Mesothelial cell of epicardium (in vitro differentiated cells): ENCODE data around the gene EMC8. TPM values are rescaled to one million over a fixed set of nuclear protein-coding genes. Genes with fewer than 3 reads are reported as not detected.
A peak's percentile ranks its signal among the peaks of the same experiment; 100 is the strongest.
"Not testable (repeated sequence)": the region's sequence is repeated elsewhere in the genome, so short reads cannot be mapped to it uniquely, and the experiment has no call there.

Experiments used
- DNase-seq, 2 experiments: peaks; one replicate each; pipeline ENCODE4 v3.0.0; 2021; ENCODE audit warnings: low spot score in 2 of 2; ENCODE audit not compliant: unreplicated experiment in 2 of 2
- H3K27ac Mint-ChIP-seq: 2 replicates; pipeline ENCODE4 v1.8.0; 2021; ENCODE audit warnings: mixed read lengths
- H3K27me3 Mint-ChIP-seq: 2 replicates; pipeline ENCODE4 v1.8.0; 2021; ENCODE audit warnings: low read depth, mixed read lengths
- H3K36me3 Mint-ChIP-seq: 2 replicates; pipeline ENCODE4 v1.8.0; 2021; ENCODE audit warnings: mixed read lengths
- H3K4me1 Mint-ChIP-seq: 2 replicates; pipeline ENCODE4 v1.8.0; 2021; ENCODE audit warnings: mixed read lengths
- H3K4me3 Mint-ChIP-seq: 2 replicates; pipeline ENCODE4 v1.8.0; 2021; ENCODE audit warnings: mild to moderate bottlenecking, moderate library complexity, mixed read lengths
- H3K9me3 Mint-ChIP-seq: 2 replicates; pipeline ENCODE4 v1.8.0; 2021; ENCODE audit warnings: mixed read lengths
- CTCF ChIP-seq: fragments of 200-600 bp; sonication (generic); IDR thresholded peaks from one replicate; pipeline ENCODE4 v1.5.0; 2021; ENCODE audit warnings: antibody characterized with exemption; ENCODE audit not compliant: unreplicated experiment
- total RNA-seq: library from RNA; stranded (reverse); gene quantifications from 3 replicates; pipeline ENCODE4 v1.2.1, GENCODE V29; 2021

EMC8 gene
- total RNA-seq, 1 donor from 2014 or later = 28.7 TPM

GRCh38 chr16:85808926-85809325 lies 9.6 kb upstream of the EMC8 start:
- no peak for TF ChIP-seq CTCF
- Mint-ChIP-seq H3K27me3 (peaks cover 35% of the 10 kb centered on the region), H3K4me3 (no peak overlapping the region), H3K27ac (no peak overlapping the region), H3K9me3 (no peaks in the 10 kb centered on the region), H3K36me3 (peaks cover 25% of the 10 kb centered on the region), H3K4me1 (no peaks in the 10 kb centered on the region)
- DNase-seq = no peak

GRCh38 chr16:85808104-85808503 lies 8.8 kb upstream of the EMC8 start:
- not testable (repeated sequence) for DNase-seq, H3K27ac Mint-ChIP-seq, H3K4me1 Mint-ChIP-seq, H3K9me3 Mint-ChIP-seq, H3K4me3 Mint-ChIP-seq
- H3K27me3 Mint-ChIP-seq = peaks cover 28% of the 10 kb centered on the region
- peaks cover 31% of the 10 kb centered on the region for H3K36me3 Mint-ChIP-seq

DNA sequence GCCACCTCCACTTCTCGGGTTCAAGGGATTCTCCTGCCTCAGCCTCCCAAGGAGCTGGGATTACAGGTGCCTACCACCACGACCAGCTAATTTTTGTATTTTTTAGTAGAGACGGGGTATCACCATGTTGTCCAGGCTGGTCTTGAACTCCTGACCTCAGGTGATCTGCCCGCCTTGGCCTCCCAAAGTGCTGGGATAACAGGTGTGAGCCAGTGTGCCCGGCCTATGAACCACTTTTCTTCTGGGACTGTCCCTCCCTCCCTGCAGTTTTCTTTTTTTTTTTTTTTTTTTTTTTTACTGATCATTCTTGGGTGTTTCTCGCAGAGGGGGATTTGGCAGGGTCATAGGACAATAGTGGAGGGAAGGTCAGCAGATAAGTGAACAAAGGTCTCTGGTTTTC lies 8.0 kb upstream of the EMC8 start:
- Mint-ChIP-seq H3K36me3 (peaks cover 33% of the 10 kb centered on the region), H3K27me3 (peaks cover 20% of the 10 kb centered on the region)
- H3K4me3 Mint-ChIP-seq, DNase-seq, H3K9me3 Mint-ChIP-seq, H3K4me1 Mint-ChIP-seq, H3K27ac Mint-ChIP-seq: not testable (repeated sequence)

GRCh38 chr16:85806539-85806938 lies 7.2 kb upstream of the EMC8 start:
- no peak for DNase-seq
- Mint-ChIP-seq H3K27me3 (peaks cover 12% of the 10 kb centered on the region), H3K4me1 (peaks cover under 1% of the 10 kb centered on the region), H3K9me3 (no peaks in the 10 kb centered on the region), H3K27ac (no peak overlapping the region), H3K4me3 (no peak overlapping the region), H3K36me3 (peaks cover 40% of the 10 kb centered on the region)
- no peak for TF ChIP-seq CTCF

DNA sequence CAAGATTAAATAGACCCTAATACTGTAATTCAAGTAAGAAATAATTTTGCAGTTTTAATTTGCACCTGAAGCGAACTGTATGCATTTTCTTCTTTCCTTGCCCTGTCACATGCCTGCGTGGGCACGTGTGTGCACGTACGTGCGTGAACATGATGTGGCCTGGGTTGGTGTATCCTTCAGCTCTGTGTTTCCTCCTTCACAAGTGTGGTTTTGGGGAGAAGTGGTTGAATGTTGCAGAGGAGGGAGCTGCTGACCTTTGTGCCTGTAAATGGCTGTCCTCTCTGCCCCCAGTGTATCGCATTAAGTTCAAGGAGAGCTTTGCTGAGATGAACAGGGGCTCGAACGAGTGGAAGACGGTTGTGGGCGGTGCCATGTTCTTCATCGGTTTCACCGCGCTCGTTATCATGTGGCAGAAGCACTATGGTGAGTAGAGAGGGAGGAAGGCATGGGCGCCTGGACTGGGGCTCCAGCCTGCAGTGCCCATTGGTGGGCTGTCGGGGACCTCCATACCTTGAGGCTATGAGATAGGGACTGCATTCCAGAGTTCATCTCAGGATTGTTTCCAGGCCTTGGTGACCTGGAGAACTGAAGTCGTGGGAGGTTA lies 6.2 kb upstream of the EMC8 start:
- Mint-ChIP-seq H3K36me3 (peaks cover 43% of the 10 kb centered on the region), H3K27me3 (peaks cover 6% of the 10 kb centered on the region), H3K9me3 (no peaks in the 10 kb centered on the region), H3K27ac (no peak overlapping the region), H3K4me3 (no peak overlapping the region), H3K4me1 (peaks cover 10% of the 10 kb centered on the region)
- DNase-seq = no peak
- TF ChIP-seq CTCF = no peak

DNA sequence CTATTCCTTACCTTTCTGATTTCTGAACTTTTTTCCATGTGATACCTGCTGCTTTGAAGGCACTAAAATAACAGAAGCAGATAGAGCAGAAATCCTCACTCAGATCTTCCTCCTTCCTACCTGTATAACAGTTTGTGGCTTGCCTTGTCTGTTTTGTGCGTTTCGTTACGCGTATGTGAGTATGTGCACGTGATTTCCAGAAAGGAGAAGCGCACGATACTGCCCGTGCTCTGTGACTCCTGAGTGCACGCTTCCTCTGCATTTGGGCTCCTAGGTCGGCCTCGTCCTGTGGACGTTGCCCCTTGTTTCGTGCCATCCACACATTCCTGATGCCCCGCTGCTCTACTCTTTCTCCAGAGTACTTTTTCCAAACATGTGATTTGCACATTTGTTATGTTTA lies 4.2 kb upstream of the EMC8 start:
- DNase-seq = no peak
- no peaks in the 10 kb centered on the region for H3K27me3 Mint-ChIP-seq
- TF ChIP-seq CTCF = no peak
- no peak overlapping the region for H3K27ac Mint-ChIP-seq
- no peaks in the 10 kb centered on the region for H3K9me3 Mint-ChIP-seq
- peaks cover 39% of the 10 kb centered on the region for H3K36me3 Mint-ChIP-seq
- peaks cover 16% of the 10 kb centered on the region for H3K4me1 Mint-ChIP-seq
- no peak overlapping the region for H3K4me3 Mint-ChIP-seq

DNA sequence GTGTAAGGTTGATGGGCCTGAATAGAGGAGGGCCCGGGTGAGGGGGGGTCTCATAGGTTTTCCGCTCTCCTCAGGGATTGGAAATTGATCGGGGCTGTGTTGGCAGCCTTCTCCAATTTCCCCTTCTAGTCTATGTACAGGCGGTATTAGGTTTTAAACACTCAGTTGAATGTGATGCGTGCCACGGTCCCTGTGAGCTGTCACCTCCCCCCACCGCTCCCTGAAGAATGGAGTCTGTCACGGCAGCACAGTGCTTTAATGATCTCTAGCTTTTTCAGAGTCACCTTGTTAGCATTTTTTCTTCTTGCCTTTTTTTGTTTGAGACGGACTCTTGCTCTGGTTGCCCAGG lies 951 bp upstream of the EMC8 start:
- H3K4me3 Mint-ChIP-seq = peak overlapping the region; percentile 82
- H3K4me1 Mint-ChIP-seq = peaks cover 26% of the 10 kb centered on the region
- no peak for DNase-seq
- no peaks in the 10 kb centered on the region for H3K9me3 Mint-ChIP-seq
- TF ChIP-seq CTCF = no peak
- H3K27me3 Mint-ChIP-seq = no peaks in the 10 kb centered on the region
- H3K36me3 Mint-ChIP-seq = peaks cover 30% of the 10 kb centered on the region
- peak overlapping the region; percentile 96 for H3K27ac Mint-ChIP-seq
